ENCODE data around the gene FARS2.

DNA sequence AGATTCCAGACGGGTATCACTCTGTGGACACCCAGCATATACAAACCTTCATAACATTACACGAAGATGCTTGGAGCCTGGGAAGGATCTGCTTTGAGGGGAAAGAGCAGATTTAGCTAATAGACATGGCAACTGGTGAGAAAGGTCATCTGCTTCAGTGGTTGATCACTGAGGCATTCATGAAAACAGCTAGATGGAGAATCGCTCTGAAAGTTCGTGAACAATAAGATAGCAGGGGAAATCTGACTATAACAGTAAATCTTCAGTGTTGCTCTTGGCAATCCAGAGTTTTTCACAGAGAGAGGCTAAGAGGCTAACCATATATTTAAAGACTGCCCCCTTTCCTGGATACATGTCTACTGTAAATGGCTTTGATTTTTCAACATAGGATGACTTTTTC, 245.3 kb downstream of the FARS2 start:
- no peak for TF ChIP-seq CTCF (IDR thresholded peaks at IDR 0.05)
- TF ChIP-seq POLR2A (IDR thresholded peaks at IDR 0.05), result no peak
